GM21723 (cell line): ENCODE measurements around the gene MTHFD1L.

ENCODE experiments used
- ATAC-seq: cut with Tn5 transposase; IDR thresholded peaks from one replicate; pipeline ENCODE4 v1.9.1; 2021; ENCODE audit warnings: mild to moderate bottlenecking, moderate library complexity; ENCODE audit not compliant: unreplicated experiment

Gene MTHFD1L

DNA sequence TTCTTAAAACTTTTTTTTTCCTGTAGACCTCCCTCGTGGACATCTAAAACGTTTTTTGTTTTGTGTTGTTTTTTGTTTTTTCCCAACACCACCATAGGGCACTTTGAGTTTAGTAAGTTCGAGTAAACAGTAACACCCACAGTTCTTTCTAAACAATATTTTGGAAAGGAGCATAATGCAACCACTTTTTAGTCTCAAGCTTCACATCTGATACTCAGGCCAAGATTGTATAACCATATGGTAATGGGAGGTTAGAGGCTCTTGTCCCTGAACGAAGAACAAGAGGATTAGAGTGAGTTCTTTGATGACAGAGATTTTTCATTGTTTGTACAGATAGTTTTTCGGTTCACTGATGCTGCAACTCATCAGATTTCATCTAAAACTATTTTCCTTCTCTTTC is 144.6 kb downstream of the MTHFD1L start:
- ATAC-seq, result no peak

DNA sequence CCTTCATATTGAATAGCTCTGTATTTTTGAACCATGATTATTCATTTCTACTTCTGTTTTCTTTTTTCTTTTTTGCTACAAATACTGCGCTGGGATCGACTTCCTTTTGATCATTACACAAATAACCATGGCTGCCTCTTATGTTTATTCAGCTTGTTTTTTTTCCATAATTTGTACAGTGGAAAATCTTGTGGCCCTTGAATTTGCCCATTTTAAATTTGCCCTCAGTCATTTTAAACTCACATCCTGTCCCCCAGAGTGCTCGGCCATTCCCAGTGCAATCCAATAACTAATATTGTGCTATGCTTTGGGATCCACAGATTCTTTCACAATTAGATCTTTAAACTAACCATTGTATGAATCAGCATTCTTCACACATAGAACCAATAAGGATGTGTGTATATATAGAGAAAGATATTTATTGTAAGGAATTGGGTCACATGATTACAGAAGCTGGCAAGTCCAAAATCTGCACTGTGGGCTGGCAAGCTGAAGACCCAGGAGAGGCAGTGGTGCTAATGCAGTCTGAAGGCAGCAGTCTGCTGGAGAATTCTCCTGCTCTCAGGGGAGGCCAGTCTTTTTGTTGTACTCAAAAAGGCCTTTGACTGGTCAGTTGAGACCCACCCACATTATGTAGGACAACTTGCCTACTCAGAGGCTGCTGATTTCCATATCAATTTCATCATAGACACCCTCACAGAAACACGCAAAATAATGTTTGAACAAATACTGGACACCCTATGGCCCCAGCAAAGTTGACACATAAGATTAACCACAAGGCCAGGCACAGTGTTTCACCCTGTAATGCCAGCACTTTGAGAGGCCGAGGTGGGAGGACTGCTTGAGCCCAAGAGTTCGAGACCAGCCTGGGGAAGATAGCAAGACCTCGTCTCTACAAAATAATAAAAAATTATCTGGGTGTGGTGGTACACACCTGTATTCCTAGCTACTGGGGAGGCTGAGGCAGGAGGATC is 147.1 kb downstream of the MTHFD1L start:
- no peak for ATAC-seq

DNA sequence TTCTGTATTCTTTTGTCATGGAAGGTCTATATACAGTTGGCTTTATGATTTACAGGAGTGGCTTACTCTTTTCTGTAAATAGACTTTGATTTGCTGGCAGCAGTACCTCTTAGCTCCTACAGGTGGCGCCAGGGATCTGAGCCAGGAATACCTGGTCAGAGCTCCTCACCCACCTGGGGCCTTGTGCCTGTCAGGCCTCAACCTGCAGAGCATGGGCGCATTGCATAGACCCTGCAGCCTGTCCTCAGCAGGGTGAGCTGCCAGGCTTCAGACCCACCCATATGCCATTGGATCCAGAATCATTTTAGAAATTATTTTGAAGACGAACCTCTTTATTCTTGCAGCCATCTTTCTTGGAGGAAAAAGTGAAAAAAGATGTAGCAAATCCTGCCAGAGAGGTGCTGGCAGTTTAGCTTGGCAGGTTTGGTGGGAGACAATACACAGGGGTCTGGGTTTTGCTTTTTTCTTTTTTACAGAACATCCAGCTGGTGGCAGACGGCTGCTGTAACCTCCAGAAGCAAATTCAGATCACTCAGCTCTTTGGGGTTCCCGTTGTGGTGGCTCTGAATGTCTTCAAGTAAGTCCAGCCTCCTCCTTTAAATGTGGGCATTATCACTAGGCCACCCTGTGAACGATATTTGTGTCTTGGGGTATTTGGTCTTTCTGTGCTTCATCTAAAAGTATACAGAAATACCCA is 149.1 kb downstream of the MTHFD1L start:
- ATAC-seq, result peak; percentile 71

DNA sequence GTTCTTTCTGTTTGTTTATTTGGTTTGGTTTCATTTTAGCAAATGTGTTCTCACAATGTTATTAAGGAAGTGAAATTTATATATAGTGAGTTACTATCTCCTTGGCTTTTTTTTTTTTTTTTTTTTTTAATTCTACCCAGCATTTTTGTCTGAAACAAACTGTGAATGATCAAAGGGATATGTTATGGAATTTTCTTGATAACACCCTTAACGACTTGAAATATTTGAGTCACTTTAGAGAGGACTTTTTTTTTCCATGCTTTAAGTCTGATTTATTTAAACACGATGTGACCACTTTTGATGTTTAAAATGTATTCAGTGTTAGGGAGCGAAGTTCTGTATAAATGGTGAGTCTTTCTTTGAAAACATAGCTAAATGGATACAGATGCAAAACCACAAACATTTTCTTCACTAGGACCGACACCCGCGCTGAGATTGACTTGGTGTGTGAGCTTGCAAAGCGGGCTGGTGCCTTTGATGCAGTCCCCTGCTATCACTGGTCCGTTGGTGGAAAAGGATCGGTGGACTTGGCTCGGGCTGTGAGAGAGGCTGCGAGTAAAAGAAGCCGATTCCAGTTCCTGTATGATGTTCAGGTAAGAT is 149.7 kb downstream of the MTHFD1L start:
- ATAC-seq, result no peak

DNA sequence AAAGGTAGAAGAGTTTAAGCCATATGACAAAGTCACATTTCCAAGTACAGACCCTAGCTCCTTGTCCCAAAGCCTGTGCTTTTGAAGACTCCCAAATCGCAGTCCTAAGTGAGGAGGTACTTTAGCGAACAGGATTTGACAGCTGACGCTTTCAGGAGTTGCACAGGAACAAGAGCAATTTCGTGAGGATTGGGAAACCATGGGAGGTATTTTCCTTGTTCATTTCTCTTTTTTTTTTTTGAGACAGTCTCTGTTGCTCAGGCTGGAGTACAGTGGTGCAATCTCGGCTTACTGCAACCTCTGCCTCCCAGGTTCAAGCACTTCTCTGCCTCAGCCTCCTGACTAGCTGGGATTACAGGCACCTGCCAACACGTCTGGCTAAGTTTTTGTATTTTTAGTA is 150.6 kb downstream of the MTHFD1L start:
- no peak for ATAC-seq

DNA sequence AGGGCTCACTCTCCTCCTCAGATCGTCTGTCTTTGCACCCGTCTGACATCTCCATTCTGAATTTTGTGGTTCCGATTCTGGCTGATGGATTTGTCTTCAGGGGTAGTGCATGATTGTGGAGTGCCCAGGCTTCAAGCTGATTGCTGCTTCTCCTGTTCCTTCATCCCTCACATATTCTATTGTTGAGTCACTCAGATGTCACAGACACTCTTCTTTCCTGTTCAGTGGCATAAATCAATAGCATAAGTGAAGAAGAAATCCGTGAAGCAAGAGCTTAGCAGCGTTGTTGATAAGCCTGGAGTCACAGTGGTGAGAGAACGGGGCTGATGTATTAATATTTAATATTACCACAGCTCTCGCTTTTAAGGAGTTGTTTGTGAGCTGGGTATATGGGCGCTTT is 152.5 kb downstream of the MTHFD1L start:
- no peak for ATAC-seq

DNA sequence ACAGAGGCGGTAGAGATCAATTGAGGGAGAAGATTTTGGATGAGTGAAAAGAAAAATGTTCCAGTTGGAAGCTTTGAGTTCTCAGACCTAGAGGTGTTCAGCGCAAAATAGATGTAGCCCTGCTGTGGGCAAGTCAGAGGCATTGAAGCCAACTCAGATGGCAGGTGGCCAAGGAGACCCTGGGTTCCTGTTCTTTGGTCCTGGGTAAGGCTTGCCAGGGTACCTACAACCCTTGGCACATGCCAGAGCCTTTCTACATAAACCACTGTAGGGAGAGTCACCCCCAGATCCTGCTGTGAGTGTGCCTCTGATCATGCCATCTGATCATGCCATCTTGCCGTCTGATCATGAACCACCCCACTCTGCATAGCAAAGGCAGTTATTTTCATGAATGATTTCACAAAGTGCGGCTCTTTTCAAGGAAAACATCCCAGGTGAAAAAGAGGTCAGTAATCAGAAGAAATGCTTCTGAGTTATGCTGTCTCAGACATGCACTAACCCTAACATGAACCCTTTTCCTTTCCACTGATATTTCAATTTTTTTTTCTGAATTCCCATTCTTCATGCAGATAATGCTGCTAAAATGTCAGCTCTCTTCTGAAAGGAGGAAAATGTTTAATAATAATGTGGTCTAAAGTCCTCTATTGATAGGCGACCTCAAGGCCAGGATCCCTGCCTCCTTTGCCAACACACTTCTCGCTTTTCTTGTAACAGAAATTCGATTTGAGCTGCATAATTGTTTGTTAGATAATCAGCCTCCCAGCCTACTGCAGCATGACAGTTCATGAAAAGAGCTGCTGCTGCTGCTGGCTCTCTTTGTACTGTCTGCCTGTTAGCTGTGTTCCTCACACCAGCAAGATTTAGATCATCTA is 153.6 kb downstream of the MTHFD1L start:
- no peak for ATAC-seq

DNA sequence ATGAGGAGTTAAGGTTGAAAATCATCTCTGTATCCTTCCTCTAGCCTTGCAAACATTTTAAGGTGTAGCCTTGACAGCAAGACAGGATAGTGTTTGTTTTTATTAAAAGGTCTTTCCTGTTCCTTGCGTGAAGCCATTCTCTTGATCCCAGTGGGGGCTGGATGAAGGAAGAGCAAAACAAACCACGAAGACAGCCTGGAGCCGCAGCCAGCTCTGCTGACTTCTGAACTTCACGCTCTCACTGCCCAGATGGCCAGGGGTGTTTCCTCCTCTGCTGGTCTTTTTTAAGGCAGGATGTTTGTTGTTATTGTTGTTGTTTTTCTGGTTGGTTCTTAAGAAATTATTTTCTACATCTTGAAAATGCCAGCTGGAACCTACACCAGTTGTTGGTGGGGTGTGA is 156.4 kb downstream of the MTHFD1L start:
- ATAC-seq, result no peak

DNA sequence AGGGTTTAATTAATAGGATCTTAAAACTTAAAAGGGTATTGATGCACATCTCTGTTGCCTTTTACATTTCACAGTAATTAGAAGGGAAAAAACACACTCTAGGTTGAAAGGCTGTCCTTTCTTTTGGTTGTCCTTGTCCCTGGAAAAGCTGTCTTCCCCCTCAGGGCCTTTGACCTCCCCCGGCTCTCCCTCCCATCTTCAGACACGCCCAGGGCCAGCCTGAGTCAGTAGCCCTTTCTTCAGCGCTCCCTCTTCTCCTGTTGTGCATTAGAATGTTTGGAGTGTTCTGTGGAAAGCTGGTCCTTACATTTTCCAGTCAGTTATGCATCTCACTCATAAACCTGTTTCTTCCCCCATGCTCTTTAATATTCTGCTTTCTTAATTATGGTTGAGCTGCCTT is 157.0 kb downstream of the MTHFD1L start:
- no peak for ATAC-seq

DNA sequence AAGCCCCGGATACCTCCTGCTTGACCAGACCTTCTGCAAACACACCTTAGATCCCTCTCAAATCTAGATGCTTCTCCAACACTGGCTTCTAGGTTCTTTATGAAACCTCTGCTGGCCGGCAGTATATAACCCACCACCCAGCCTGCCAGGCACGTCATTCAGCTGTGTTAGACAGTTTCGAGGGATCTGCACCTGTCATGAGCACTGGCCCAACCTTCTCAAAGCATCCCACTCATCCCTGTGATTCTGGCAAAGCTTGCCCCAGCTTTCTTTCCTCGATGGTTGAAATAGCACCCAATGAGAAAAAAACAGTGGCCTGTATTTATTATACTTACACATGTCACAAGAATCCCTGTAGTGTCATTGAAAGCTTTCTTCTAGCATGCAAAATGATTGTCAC is 157.8 kb downstream of the MTHFD1L start:
- no peak for ATAC-seq

DNA sequence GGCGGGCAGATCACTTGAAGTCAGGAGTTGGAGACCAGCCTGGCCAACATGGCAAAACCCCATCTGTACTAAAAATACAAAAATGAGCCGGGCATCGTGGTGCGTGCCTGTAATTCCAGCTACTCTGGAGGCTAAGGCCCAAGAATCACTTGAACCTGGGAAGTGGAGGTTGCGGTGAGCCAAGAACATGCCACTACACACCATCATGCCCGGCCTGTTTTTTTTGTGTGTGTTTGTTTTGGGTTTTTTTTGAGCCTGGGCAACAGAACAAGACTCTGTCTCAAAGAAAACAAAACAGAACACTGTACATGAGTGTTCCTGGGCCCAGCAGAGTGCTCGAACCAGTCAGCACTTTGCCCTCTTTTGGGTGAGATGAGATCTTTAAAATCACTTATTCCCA is 159.1 kb downstream of the MTHFD1L start:
- no peak for ATAC-seq

DNA sequence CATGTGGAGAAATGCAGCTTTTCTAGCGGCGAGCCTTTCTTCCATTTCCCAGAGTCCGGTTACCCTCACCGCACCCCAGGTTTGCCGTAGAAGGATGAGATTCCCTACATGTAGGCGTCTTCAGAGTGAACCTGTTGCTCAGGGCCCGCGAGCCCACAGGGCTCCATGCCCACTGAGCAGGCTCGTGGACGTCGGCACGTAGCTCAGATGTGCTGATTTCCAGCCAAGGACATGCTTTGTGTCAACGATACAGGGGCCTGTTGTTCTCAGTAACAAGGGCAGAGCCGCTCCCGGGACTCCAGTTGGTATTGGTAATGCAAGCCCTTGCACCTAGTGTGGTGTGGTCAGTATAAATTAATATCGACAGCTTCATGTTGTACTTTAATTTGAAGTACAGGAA is 159.6 kb downstream of the MTHFD1L start:
- no peak for ATAC-seq

DNA sequence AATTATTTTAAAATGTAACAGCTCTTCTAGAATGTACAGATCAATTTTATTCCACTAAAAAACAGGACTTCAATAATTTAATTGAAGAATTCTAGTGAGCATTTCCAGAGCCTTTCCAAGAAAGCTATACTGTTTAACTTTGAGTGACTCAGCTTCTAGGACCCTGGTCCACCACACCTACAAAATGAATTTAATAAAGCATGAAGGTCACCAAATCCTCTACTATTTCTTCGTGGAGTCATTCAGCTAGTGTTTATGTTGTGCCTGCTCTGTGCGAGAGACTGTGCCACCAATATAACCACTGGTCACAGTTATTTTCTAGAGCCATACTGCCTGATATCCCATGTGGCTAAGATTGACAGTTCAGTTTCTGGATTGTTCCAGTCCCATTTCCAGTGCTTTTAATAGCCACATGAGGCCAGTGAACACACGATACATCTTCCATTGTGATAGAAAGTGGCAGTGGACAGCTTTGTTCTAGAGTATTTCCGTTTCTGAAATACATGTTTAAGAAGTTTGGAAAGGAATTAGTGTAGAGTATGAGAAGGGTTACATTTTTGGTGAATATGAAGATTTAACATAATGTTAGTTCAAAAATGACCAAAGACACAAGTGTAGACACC is 160.7 kb downstream of the MTHFD1L start:
- ATAC-seq, result no peak

DNA sequence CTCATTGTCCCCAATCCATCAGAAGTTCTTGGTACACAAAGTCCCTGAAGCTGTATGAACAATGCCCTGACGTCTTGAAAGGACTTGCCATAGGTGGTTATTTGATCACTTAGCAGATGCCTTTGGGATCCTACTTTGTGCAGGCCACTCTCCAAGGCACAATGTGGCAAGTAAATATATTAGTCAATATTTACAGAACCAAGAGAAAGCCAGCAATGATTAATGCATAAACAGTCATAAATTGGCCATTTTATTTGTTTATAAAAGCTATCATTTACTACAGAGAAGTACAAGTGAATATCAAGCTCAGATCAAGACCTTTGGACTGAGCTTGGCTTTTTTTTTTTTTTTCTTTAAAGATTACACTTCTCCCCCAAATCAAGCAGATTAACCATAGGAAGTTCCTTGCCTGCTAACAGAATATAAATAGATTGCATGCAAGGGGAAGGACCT is 161.8 kb downstream of the MTHFD1L start:
- no peak for ATAC-seq

DNA sequence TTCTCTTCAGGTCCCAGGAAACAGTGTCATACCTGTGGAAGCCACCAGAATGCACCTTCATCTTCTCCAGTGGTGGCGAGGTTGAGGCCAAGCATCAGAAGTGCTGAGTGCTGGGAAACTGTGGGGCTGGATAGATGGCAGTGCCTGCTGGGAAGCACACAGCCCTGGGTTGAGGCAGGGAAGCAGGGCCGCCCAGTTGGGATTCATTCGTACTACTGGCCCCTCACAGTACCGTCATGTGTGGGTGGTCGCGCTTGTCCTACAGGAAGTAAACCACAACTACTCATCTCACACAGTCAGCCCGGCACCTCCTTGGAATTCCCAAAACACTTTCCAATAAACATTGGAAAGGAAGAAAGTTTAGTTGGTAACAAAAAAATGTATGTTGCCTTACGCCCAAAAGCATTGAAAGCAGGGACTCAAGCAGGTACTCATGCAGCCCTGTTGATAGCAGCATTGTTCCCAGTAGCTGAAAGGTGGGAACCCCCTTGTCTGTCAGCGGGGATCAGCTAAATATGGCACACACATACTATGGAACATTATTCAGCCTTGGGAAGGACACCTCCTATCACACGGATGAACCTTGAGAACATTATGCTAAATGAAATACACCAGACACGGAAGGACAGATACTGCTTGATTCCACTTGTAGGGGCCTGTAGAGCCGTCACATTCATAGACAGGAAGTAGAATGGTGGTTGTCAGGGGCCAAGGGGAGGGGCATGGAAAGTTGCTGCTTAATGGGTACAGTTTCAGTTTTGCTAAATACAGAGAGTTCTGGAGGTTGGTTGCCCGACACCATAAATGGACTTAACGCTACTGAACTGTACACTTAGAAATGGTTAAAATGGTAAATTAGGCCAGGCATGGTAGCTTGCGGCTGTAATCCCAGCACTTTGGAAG is 162.7 kb downstream of the MTHFD1L start:
- ATAC-seq, result no peak

DNA sequence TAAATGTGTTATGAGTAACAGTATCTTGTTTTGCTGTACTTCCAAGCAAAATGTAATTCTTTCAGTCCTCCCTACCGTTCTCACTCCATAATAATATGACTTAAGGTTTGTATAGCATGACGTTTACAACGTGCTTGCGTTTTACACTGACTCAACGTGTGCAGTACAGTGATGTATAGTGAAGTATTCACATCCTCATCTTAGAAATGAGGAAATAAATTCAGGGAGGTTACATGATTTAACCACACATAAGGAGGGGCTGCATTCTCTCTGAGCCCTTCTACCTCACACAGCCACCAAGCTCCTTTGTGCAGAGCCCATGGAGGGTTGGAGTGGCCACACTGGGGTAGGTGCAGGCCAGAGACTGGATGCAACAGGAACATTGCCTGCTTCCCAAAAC is 164.5 kb downstream of the MTHFD1L start:
- ATAC-seq, result no peak

DNA sequence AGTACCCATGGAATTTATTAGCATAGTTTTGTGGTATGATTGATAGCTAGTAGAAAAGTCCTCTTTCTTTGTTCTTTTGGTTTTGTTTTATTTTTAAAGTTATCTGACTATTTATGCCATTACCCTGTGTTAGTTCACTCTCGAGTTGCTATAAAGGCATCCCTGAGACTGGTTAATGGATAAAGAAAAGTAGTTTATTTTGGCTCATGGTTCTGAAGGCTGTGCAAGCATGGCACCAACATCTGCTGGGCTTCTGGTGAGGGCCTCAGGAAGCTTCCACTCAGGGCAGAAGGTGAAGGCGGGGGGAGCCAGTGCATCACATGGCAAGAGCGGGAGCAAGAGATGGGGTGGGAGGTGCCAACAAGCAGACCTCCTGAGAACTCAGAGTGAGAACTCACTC is 166.5 kb downstream of the MTHFD1L start:
- no peak for ATAC-seq

DNA sequence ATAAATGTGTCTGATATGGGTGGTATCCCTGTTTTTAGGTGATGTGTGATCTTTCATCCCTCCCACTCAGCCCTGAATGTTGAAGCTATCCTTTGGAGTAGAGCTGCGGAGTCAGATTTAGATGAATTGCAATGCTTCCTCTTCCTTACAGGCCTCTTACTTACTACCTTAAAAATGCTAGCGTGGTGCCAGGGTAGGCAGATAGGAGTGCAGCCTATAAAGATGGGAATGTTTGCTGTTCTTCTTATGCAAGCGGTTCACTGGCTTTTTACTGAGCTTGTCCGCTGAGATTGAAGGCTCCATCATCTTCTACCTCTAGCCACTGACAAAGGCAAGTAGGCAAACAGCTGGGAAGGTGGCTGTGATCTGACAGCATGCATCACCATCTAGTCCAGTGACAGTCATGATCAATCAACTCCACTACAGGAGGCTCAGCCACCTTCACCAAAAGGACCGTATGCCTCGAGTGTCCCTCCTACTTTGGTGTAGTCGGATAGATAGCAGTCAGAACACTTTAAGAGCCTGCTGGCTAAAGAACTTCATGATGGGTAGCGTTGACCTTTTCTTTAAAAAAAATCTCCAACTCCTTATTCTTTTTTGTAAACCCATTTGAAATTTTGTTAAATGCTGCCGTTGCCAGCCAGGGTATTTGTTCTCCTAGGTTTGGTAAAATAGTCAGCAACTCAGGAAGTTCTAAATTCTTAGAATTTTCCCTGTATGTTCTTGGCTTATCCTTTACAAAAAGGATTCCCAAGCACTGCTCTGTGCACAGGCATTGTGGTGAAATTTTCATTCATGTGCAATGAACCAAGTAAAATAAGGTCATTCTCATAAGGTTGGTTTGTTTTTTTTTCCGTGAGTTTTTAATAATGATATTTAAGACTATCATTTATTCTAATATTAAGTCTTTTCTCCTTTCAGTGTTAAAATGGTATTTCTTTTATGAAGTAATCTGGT is 169.6 kb downstream of the MTHFD1L start:
- ATAC-seq, result no peak
